ENCODE data around the gene ZNF629. TPM values are rescaled to one million over a fixed set of nuclear protein-coding genes. Genes with fewer than 3 reads are reported as not detected.

ZNF629 gene
- total RNA-seq, 4 donors from 2014 or later: 6.6 to 13.4 (median 9.0) TPM

- TF ChIP-seq CTCF (IDR thresholded peaks at IDR 0.05; ENCODE audit: low read depth): no peak
Measured at GRCh38 chr16:30757316-30757715, 29.7 kb downstream of the ZNF629 start.

- TF ChIP-seq CTCF (IDR thresholded peaks at IDR 0.05; ENCODE audit: low read depth): no peak
Measured at GRCh38 chr16:30756781-30757100, 30.3 kb downstream of the ZNF629 start.

GRCh38 chr16:30755955-30756780, 30.8 kb downstream of the ZNF629 start:
- TF ChIP-seq CTCF (IDR thresholded peaks at IDR 0.05; ENCODE audit: low read depth): no peak

GRCh38 chr16:30753596-30753995, 33.4 kb downstream of the ZNF629 start:
- TF ChIP-seq CTCF (IDR thresholded peaks at IDR 0.05; ENCODE audit: low read depth): no peak

- TF ChIP-seq CTCF (IDR thresholded peaks at IDR 0.05; ENCODE audit: low read depth): no peak
Measured at GRCh38 chr16:30750876-30751465, 36.0 kb downstream of the ZNF629 start.

- no peak for TF ChIP-seq CTCF (IDR thresholded peaks at IDR 0.05; ENCODE audit: low read depth)
Measured at GRCh38 chr16:30750201-30750600, 36.8 kb downstream of the ZNF629 start.

GRCh38 chr16:30748634-30749445, 38.2 kb downstream of the ZNF629 start:
- TF ChIP-seq CTCF (IDR thresholded peaks at IDR 0.05; ENCODE audit: low read depth): no peak

All from subcutaneous adipose tissue (tissue), 4 donors.